Measurements from ENCODE around the gene SCYL3. TPM values are rescaled to one million over a fixed set of nuclear protein-coding genes. Genes with fewer than 3 reads are reported as not detected.

Gene SCYL3
- total RNA-seq, 2 donors from 2014 or later, result 6.4 to 6.5 TPM

DNA sequence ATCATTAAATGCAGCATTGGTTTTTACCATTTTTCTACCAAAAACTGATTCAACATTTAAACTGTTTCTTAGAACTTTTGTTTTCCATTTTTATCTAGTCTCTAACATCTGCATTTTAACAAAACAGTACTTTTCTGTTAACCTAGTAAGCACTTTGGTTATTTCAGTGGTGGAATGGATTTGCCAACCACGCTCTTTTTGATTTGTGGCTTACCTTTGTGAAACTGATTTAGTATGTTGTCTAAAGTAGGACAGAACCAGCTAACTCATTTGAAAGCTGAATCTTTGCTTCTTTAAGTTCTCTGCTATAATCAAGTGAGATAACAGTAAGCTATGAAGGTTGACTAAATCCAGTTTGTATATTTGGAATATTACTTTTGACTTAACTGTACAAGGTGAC lies 57.5 kb downstream of the SCYL3 start:
- TF ChIP-seq CTCF (IDR thresholded peaks at IDR 0.05), result no peak
- Histone ChIP-seq H3K27ac (no peak overlapping the region), H3K27me3 (no peaks in the 10 kb centered on the region), H3K9me3 (no peaks in the 10 kb centered on the region), H3K4me3 (no peak overlapping the region), H3K36me3 (no peaks in the 10 kb centered on the region), H3K4me1 (no peaks in the 10 kb centered on the region)
- DNase-seq (ENCODE audit: low spot score), result no peak

GRCh38 chr1:169835647-169836046 lies 58.0 kb downstream of the SCYL3 start:
- Histone ChIP-seq H3K4me1 (no peaks in the 10 kb centered on the region), H3K9me3 (no peaks in the 10 kb centered on the region), H3K36me3 (peaks cover 3% of the 10 kb centered on the region), H3K27ac (no peak overlapping the region), H3K27me3 (no peaks in the 10 kb centered on the region), H3K4me3 (no peak overlapping the region)
- no peak for DNase-seq (ENCODE audit: low spot score)
- TF ChIP-seq CTCF (IDR thresholded peaks at IDR 0.05), result no peak

DNA sequence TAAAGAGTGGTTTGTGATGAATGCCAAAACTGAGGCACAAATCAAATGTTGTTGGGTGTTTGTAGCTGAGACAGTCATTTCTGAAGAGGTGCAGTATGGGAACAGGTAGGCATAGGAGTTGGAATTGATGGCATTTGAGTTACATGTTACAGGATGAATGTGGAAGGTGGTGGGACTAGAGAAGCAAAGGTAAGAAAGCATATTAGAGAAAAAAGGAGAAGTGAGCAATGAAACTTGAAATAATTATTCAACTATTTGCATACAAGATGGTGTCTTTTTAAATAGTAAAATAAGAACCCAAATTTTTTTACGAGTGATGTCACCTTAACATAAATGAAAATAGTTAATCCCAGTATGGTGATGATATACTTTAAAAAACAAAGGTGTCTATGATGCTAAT lies 58.8 kb downstream of the SCYL3 start:
- Histone ChIP-seq H3K4me1 (no peaks in the 10 kb centered on the region), H3K27ac (no peak overlapping the region), H3K36me3 (peaks cover 11% of the 10 kb centered on the region), H3K4me3 (no peak overlapping the region), H3K27me3 (no peaks in the 10 kb centered on the region), H3K9me3 (no peaks in the 10 kb centered on the region)
- no peak for DNase-seq (ENCODE audit: low spot score)
- no peak for TF ChIP-seq CTCF (IDR thresholded peaks at IDR 0.05)

- no peaks in the 10 kb centered on the region for H3K27me3 ChIP-seq
- H3K4me1 ChIP-seq, result no peaks in the 10 kb centered on the region
- peaks cover 20% of the 10 kb centered on the region for H3K36me3 ChIP-seq
- no peak overlapping the region for H3K4me3 ChIP-seq
- H3K9me3 ChIP-seq, result no peaks in the 10 kb centered on the region
- no peak overlapping the region for H3K27ac ChIP-seq
- no peak for TF ChIP-seq CTCF (IDR thresholded peaks at IDR 0.05)
- DNase-seq (ENCODE audit: low spot score), result no peak
Measured at GRCh38 chr1:169833179-169833901, 60.4 kb downstream of the SCYL3 start.

DNA sequence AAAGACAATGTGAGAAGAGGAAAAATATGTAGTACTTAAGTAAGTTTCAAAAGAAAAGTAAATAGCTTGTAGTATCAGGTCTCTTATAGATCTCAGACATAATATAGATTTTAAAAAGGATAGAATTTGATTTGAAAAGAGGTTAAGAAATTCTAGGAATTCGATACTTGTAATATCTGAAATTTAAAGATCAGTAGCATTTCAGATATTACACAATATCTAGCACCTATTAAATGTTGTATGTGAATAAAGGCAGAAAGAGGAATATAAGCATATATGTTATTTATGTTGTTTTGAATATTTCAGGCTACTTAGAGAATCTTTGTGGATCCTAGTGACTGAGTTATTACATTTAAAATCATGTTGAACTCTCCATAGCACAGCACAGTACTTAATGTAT lies 64.0 kb downstream of the SCYL3 start:
- no peak overlapping the region for H3K27ac ChIP-seq
- no peaks in the 10 kb centered on the region for H3K27me3 ChIP-seq
- no peak overlapping the region for H3K4me3 ChIP-seq
- no peaks in the 10 kb centered on the region for H3K4me1 ChIP-seq
- peaks cover 31% of the 10 kb centered on the region for H3K36me3 ChIP-seq
- TF ChIP-seq CTCF (IDR thresholded peaks at IDR 0.05), result no peak
- H3K9me3 ChIP-seq, result no peaks in the 10 kb centered on the region
- no peak for DNase-seq (ENCODE audit: low spot score)

GRCh38 chr1:169824153-169824552 lies 69.5 kb downstream of the SCYL3 start:
- Histone ChIP-seq H3K27ac (no peak overlapping the region), H3K27me3 (no peaks in the 10 kb centered on the region), H3K4me3 (no peak overlapping the region), H3K4me1 (no peaks in the 10 kb centered on the region), H3K36me3 (peaks cover 22% of the 10 kb centered on the region), H3K9me3 (no peaks in the 10 kb centered on the region)
- DNase-seq (ENCODE audit: low spot score), result no peak
- no peak for TF ChIP-seq CTCF (IDR thresholded peaks at IDR 0.05)

Data from right atrium auricular region (tissue), 2 donors.